BE2C (cell line): Measurements from ENCODE around the gene JPH3.

Experiments used
- DNase-seq: peaks from one replicate; pipeline ENCODE4 v3.0.0-alpha.2; 2020
- H3K27me3 ChIP-seq: fragments of 250-450 bp; sonication (Bioruptor Pico); 2 replicates; pipeline ENCODE4 v1.5.1; 2020; ENCODE audit warnings: mild to moderate bottlenecking
- H3K36me3 ChIP-seq: fragments of 250-450 bp; sonication (Bioruptor Pico); 2 replicates; pipeline ENCODE4 v1.5.1; 2020; ENCODE audit warnings: mild to moderate bottlenecking
- H3K4me1 ChIP-seq: fragments of 250-450 bp; sonication (Bioruptor Pico); 2 replicates; pipeline ENCODE4 v1.5.1; 2020
- H3K4me3 ChIP-seq: 2 replicates; pipeline ENCODE4 v1.5.1; 2011; ENCODE audit warnings: low read depth, low read length
- H3K9me3 ChIP-seq: fragments of 250-450 bp; sonication (Bioruptor Pico); 2 replicates; pipeline ENCODE4 v1.5.1; 2020
- TF ChIP-seq, protein P1 (sequence below): IDR thresholded peaks from 2 replicates; pipeline ENCODE4 v1.5.1; 2012; ENCODE audit warnings: mild to moderate bottlenecking, low read depth, low read length

Gene JPH3

DNA sequence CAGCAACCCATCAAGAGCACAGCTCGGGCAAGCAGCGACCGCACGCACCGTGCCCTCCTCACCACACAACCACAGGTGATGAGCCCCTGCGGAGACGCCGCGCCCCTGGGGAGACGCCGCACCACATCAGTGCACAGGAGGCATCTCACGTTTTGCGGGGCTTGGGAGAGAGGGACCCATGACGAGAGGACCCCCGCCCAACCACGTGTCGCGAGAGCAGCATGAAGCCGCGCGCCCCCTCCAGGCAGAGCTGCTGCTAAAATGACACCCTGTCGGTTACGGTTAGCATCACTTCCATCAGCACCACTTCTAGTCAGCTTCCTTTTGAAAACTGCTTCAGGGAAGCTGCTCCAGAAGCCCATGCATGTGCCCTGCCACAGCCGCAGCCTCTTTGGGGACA, 118.1 kb downstream of the JPH3 start:
- Histone ChIP-seq H3K9me3 (no peaks in the 10 kb centered on the region), H3K36me3 (peaks cover 24% of the 10 kb centered on the region), H3K4me1 (peaks cover 23% of the 10 kb centered on the region), H3K27me3 (no peaks in the 10 kb centered on the region), H3K4me3 (no peak overlapping the region)
- DNase-seq = no peak
- TF ChIP-seq, protein P1, sequence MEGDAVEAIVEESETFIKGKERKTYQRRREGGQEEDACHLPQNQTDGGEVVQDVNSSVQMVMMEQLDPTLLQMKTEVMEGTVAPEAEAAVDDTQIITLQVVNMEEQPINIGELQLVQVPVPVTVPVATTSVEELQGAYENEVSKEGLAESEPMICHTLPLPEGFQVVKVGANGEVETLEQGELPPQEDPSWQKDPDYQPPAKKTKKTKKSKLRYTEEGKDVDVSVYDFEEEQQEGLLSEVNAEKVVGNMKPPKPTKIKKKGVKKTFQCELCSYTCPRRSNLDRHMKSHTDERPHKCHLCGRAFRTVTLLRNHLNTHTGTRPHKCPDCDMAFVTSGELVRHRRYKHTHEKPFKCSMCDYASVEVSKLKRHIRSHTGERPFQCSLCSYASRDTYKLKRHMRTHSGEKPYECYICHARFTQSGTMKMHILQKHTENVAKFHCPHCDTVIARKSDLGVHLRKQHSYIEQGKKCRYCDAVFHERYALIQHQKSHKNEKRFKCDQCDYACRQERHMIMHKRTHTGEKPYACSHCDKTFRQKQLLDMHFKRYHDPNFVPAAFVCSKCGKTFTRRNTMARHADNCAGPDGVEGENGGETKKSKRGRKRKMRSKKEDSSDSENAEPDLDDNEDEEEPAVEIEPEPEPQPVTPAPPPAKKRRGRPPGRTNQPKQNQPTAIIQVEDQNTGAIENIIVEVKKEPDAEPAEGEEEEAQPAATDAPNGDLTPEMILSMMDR = no peak

DNA sequence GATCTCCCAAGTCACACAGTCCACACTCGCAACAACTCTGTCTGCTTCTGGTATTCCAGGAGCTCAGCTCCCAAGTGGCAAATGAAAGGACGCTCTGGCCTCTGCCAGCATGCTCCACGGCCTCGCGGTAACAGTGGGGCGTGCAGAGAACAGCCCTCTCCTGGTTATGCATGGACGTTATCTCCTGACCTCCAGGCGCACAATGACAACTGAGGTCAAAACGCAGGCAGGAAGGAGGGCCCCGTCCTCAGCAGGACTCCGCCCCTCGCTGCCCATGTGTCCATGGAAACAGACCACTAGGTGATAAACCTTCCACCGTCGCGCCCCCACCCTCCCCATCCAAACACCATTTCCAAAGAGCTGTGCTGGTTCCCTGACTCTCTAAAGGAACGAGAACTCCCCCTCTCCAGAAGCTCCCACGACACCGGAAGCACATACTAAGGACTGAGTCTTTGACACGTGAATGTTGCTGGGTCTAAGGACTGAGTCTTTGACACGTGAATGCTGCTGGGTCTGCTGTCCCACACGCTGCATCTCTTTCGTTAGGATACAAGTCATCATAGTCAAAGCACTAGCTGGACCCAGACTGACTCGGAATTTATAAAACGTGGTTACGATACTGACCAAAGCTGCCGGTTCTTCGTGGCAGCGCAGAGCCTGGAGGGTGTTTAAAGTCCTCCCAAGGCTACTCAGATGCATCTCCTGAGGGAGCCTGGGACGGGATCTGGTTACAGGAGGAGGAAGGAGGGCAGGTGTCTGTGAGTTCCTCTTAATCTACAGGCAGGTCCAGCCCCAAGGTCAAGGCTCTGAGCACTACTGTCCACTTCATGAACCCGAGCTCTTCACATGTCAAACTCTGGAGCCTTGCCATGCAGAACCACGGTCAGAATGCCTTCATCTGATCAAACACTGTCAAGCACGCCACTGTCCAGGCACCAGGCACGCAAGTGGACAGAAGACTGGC, 119.6 kb downstream of the JPH3 start:
- no peaks in the 10 kb centered on the region for H3K27me3 ChIP-seq
- no peaks in the 10 kb centered on the region for H3K9me3 ChIP-seq
- peaks cover 24% of the 10 kb centered on the region for H3K36me3 ChIP-seq
- DNase-seq = no peak
- H3K4me1 ChIP-seq = peaks cover 23% of the 10 kb centered on the region
- TF ChIP-seq, protein P1 = no peak
- H3K4me3 ChIP-seq = no peak overlapping the region; the same call in 1 of the 2 replicates

DNA sequence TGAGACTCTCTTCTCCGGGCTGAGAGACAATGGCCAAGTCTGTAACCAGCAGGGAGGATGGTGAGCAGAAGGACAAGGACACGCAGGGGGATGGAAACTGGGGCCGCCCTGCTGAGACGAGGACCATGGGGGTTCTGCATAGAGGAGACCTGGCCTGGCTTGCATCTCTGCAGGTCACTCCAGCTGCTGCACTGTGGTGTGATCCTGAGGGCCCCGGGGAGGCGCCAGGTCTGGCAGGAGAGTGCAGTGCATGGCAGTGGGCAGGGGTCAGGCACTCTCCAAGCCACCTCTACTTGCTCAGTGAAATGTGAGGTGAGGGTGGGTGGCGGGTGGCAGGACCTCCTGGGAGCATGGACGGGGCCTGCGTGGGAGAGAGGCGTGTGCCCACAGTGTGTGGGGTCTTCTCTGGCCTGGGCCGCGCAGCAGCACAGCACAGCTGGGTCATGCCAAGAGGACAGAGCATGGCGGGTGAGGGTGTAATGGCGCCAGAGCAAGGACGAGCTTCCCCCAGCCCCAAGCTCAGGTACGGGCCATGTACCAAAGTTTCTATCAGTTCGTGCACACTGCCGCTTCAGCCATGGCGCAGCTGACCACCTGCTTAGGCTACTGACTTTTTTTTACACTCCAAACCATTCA, 120.4 kb downstream of the JPH3 start:
- Histone ChIP-seq H3K4me3 (peak overlapping the region; percentile 2; the same call in 1 of the 2 replicates), H3K4me1 (peaks cover 23% of the 10 kb centered on the region), H3K27me3 (no peaks in the 10 kb centered on the region), H3K9me3 (no peaks in the 10 kb centered on the region), H3K36me3 (peaks cover 27% of the 10 kb centered on the region)
- TF ChIP-seq, protein P1 = no peak
- DNase-seq = no peak

DNA sequence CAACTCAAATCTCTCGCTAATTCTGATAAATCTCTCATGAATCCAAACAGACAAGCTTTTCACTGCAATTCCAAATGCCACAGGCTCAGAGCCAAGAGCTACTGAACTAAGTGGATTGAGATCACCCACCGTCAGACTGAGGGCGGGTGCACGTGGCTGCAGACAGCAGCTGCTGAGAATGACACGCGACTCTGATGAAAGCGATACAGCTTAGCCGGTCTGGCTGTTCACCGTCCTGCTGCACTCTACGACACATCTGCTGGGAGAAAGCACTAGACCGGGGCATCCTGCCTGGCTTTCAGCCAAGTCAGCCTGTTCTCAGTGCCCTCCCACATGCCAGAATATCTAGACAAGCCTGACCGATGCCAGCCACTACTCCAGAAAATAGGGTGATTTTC, 120.9 kb downstream of the JPH3 start:
- Histone ChIP-seq H3K36me3 (peaks cover 27% of the 10 kb centered on the region), H3K9me3 (no peaks in the 10 kb centered on the region), H3K27me3 (no peaks in the 10 kb centered on the region), H3K4me1 (peaks cover 23% of the 10 kb centered on the region), H3K4me3 (no peak overlapping the region; the same call in 1 of the 2 replicates)
- peak; percentile 98 for DNase-seq
- TF ChIP-seq, protein P1 = no peak

DNA sequence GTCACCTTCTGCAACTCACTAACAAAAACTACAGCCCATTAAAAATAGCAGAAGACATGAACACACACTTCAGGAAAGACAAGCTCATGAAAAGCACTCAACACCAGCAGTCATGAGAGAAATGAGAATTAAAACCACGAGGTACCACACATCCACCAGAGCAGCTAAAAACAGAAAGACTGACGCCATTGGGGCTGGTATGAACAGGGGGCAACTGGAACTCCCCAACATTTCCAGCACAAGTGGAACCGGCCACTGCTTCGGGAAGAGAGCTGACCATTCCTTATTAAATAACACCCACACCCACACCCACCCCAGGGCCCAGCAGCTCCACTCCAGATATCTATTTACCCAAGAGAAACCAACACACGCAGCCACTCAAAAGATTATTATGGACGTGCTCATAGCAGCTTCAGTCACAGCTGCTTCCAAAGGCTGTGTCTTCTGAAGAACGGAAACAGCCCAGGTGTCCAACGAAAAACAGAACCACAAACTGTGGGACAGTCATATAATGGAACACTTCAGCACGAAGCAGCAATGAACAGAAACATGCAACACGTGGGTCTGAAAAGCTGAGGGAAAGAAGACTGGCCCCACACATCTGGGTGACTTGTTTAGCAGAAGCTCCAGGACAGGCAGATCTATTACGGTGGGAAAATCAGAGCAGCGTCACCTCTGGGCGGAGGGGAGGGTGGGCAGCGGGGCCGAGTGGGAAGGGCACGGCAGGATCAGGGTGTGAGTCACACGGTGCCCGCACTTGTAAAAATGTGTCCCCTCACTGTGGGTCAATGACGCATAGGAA, 122.4 kb downstream of the JPH3 start:
- TF ChIP-seq, protein P1 = no peak
- Histone ChIP-seq H3K9me3 (no peaks in the 10 kb centered on the region), H3K27me3 (no peaks in the 10 kb centered on the region), H3K4me1 (peaks cover 26% of the 10 kb centered on the region), H3K4me3 (no peak overlapping the region), H3K36me3 (peaks cover 32% of the 10 kb centered on the region)
- no peak for DNase-seq
